Activated CD8-positive, alpha-beta memory T cell treated with anti-CD3 and anti-CD28 coated beads, Interleukin-2, amount 10 ng/mL, durations not matched to agents 7 days and 5 days (primary cell): ENCODE measurements around the gene TBX4. TPM values are rescaled to one million over a fixed set of nuclear protein-coding genes. Genes with fewer than 3 reads are reported as not detected.
A peak's percentile ranks its signal among the peaks of the same experiment; 100 is the strongest.
"Not testable (repeated sequence)": the region's sequence is repeated elsewhere in the genome, so short reads cannot be mapped to it uniquely, and the experiment has no call there.

Source experiments
- ATAC-seq: fragments of 150-1000 bp; cut with Tn5 transposase; one replicate; pipeline ENCODE4 v1.10.0; 2021; ENCODE audit warnings: moderate library complexity
- CTCF ChIA-PET: fragments of 350-600 bp; sonication (Branson Sonifier 250); formaldehyde crosslinking; loops from one replicate; lab custom pipeline; 2021; ENCODE audit warnings: antibody characterized with exemption; lab: Charles Lee
- DNase-seq: peaks from one replicate; pipeline ENCODE4 v3.0.0-alpha.2; 2020
- H3K27ac Mint-ChIP-seq: one replicate; pipeline ENCODE4 v1.8.0; 2021; ENCODE audit warnings: mild to moderate bottlenecking, mixed read lengths
- H3K27me3 Mint-ChIP-seq: one replicate; pipeline ENCODE4 v1.8.0; 2021; ENCODE audit warnings: mixed read lengths
- H3K36me3 Mint-ChIP-seq: one replicate; pipeline ENCODE4 v1.8.0; 2021; ENCODE audit warnings: mild to moderate bottlenecking, mixed read lengths
- H3K4me1 Mint-ChIP-seq: one replicate; pipeline ENCODE4 v1.8.0; 2021; ENCODE audit warnings: mixed read lengths
- H3K4me3 Mint-ChIP-seq: one replicate; pipeline ENCODE4 v1.8.0; 2021; ENCODE audit warnings: mild to moderate bottlenecking, moderate library complexity, mixed read lengths
- H3K9me3 Mint-ChIP-seq: one replicate; pipeline ENCODE4 v1.8.0; 2022; ENCODE audit warnings: low read depth, mixed read lengths
- total RNA-seq, 2 experiments: library from RNA; stranded (reverse); gene quantifications; one replicate each; pipeline ENCODE4 v1.2.3, GENCODE V29; 2021

TBX4 gene
- total RNA-seq, 2 experiments from 2014 or later = not detected

DNA sequence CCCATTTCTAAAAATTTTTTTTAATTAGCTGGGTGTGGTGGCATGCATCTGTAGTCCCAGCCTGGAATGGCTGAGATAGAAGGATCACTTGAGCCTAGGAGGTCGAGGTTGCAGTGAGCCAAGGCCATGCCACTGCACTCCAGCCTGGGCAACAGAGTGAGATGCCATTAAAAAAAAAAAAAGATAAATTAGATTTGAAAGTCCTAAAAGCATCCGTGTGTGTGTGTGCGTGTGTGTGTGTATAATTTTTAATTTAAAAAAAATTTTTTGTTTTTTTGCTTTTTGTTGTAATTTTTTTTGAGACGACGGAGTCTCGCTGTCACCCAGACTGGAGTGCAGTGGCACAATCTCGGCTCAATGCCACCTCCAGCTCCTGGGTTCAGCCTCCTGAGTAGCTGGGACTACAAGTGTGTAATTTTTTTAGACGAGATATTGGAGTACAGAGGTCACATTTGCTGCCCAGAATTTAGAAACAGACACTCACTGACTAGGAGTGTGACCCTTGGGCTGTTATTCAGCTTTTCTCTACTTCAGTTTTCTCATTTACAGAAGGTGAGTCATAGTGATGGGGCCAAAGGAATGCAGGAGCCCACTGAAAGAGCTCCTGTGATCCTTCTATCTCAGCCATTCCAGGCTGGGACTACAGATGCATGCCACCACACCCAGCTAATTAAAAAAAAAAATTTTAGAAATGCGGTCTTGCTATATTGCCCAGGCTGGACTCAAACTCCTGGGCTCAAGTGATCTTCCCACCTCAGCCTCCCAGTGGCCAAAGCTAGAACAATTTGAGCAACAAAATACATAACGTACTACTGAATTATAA, 25.5 kb upstream of the TBX4 start:
- ATAC-seq (no peak), DNase-seq (no peak)
- no peaks in the 10 kb centered on the region for H3K4me1 Mint-ChIP-seq
- peaks cover 43% of the 10 kb centered on the region for H3K27me3 Mint-ChIP-seq
- no peaks in the 10 kb centered on the region for H3K36me3 Mint-ChIP-seq
- no peak overlapping the region for H3K27ac Mint-ChIP-seq
- H3K4me3 Mint-ChIP-seq = no peak overlapping the region
- H3K9me3 Mint-ChIP-seq = no peaks in the 10 kb centered on the region
- CTCF ChIA-PET = interaction anchor here (2.6 kb wide), 1 partner anchor 14 kb away, joined by 12 read pairs; no protein-coding TSS in a partner anchor

DNA sequence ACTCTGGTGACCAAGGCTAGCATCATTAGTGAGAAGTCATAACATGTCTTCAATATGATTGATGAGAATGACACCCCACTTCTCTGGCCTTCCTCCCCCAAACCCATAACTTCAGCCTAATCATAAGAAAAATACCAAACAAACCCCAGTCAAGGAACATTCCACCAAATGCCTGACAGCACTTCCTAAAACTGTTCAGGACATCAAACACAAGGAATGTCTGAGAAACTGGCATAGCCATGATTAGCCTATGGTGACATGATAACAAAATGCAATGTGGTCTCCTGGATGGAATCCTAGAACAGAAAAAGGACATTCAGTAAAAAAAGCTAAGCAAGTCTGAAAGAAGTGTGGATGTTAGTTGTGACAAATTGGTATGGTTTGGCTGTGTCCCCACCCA, 24.7 kb upstream of the TBX4 start:
- H3K4me1 Mint-ChIP-seq = no peaks in the 10 kb centered on the region
- no peaks in the 10 kb centered on the region for H3K36me3 Mint-ChIP-seq
- H3K27ac Mint-ChIP-seq = no peak overlapping the region
- ATAC-seq = no peak
- no peak overlapping the region for H3K4me3 Mint-ChIP-seq
- peaks cover 38% of the 10 kb centered on the region for H3K27me3 Mint-ChIP-seq
- peak; percentile 31 for DNase-seq
- H3K9me3 Mint-ChIP-seq = no peaks in the 10 kb centered on the region
- CTCF ChIA-PET = interaction anchor here (2.6 kb wide), 1 partner anchor 15 kb away, joined by 12 read pairs; no protein-coding TSS in a partner anchor

- ATAC-seq (no peak), DNase-seq (no peak)
- Mint-ChIP-seq H3K36me3 (no peaks in the 10 kb centered on the region), H3K4me3 (no peak overlapping the region), H3K27me3 (peaks cover 33% of the 10 kb centered on the region), H3K9me3 (no peaks in the 10 kb centered on the region), H3K27ac (no peak overlapping the region), H3K4me1 (no peaks in the 10 kb centered on the region)
- CTCF ChIA-PET = no interaction called here
Measured at GRCh38 chr17:61429274-61429673, 22.9 kb upstream of the TBX4 start.

DNA sequence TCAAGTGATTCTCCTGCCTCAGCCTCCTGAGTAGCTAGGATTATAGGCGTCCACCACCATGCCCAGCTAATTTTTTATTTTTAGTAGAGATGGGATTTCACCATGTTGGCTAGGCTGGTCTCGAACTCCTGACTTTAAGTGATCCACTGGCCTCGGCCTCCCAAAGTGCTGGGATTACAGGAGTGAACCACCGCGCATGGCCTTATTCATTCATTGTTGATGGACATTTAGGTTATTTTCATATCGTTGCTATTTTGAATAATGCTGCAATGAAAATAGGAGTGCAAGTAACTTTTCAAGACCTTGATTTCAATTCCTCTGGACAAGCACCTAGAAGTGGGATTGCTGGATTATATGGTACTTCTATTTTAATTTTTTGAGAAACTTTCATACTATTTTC, 22.4 kb upstream of the TBX4 start:
- H3K27ac Mint-ChIP-seq, CTCF ChIA-PET, DNase-seq, ATAC-seq, H3K36me3 Mint-ChIP-seq, H3K4me1 Mint-ChIP-seq, H3K4me3 Mint-ChIP-seq, H3K9me3 Mint-ChIP-seq: not testable (repeated sequence)
- H3K27me3 Mint-ChIP-seq = peaks cover 39% of the 10 kb centered on the region

DNA sequence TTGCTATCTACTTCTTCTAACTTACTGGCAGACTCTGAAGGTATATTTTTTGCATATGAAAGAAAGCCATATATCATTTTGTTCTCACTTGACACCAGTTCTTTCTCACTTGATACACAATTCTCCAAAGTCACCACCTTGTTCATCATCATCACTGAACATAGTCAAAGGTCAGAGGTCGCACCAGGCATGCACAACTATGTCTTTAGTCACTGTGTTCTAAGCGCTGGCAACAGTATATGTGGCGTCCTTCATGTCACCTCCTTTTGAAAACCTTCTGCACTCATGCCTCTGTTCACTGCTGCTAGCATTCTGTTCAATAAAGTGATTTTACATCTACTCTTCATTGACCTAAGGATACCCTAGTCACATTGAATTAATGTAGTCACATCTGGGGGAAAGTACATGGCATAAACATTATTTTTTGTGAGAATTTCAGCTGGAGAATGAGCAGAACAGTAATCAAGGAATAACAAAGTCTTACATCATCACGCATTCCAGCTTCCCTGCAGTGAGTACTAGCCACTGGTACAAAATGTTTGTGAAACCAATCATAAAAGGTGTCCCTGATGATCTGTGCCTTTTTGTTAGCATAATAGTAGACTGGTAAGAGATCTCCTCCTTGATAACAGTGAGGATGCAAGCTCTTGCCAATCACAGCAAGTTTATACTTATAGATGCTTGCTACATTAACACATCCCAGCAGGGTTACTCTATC, 20.5 kb upstream of the TBX4 start:
- Mint-ChIP-seq H3K4me1 (no peaks in the 10 kb centered on the region), H3K27ac (no peak overlapping the region), H3K36me3 (no peaks in the 10 kb centered on the region), H3K9me3 (no peaks in the 10 kb centered on the region), H3K27me3 (peaks cover 42% of the 10 kb centered on the region), H3K4me3 (no peak overlapping the region)
- ATAC-seq (no peak), DNase-seq (no peak)
- CTCF ChIA-PET = no interaction called here

- no peak overlapping the region for H3K27ac Mint-ChIP-seq
- no peak overlapping the region for H3K4me3 Mint-ChIP-seq
- no peaks in the 10 kb centered on the region for H3K36me3 Mint-ChIP-seq
- peaks cover 51% of the 10 kb centered on the region for H3K27me3 Mint-ChIP-seq
- H3K4me1 Mint-ChIP-seq = peaks cover 12% of the 10 kb centered on the region
- CTCF ChIA-PET = interaction anchor here (1.9 kb wide), 1 partner anchor 24 kb away, joined by 6 read pairs; no protein-coding TSS in a partner anchor
- DNase-seq (no peak), ATAC-seq (no peak)
- peaks cover 7% of the 10 kb centered on the region for H3K9me3 Mint-ChIP-seq
Measured at GRCh38 chr17:61436273-61436672, 15.9 kb upstream of the TBX4 start.

DNA sequence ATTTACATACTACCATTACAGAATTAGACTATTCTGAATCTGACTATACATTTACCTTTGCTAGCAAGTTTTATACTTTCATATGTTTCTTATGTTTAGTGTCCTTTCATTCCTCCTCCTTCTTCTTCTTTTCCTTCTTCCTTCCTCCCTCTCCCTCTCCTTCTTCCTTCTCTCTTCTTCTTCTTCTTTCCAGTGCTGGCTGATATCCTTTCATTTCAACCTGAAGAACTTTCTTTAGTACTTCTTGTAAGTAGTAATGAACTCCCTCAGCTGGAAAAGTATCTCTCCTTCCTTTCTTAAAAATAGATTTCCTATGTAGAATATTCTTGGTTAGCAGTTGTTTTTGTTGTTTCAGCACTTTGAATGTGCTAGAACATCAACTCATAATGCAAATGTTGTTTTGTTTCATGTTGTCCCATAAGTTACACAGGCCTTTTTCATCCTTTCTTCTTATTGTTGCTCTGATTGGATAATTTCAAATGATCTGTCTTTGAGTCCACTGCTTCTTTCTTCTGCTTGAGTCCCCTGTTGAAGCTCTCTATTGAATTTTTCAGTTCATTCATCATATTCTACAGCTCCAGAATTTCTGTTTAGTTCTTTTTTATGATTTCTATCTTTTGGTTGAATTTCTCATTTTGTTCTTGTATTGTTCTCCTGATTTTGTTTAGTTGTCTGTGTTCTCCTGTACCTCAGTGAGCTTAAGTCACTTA, 15.1 kb upstream of the TBX4 start:
- H3K4me1 Mint-ChIP-seq = peaks cover 14% of the 10 kb centered on the region
- peaks cover 53% of the 10 kb centered on the region for H3K27me3 Mint-ChIP-seq
- ATAC-seq (no peak), DNase-seq (no peak)
- peaks cover 7% of the 10 kb centered on the region for H3K9me3 Mint-ChIP-seq
- H3K27ac Mint-ChIP-seq = no peak overlapping the region
- no peaks in the 10 kb centered on the region for H3K36me3 Mint-ChIP-seq
- CTCF ChIA-PET = interaction anchor here (1.9 kb wide), 1 partner anchor 25 kb away, joined by 6 read pairs; no protein-coding TSS in a partner anchor
- no peak overlapping the region for H3K4me3 Mint-ChIP-seq

DNA sequence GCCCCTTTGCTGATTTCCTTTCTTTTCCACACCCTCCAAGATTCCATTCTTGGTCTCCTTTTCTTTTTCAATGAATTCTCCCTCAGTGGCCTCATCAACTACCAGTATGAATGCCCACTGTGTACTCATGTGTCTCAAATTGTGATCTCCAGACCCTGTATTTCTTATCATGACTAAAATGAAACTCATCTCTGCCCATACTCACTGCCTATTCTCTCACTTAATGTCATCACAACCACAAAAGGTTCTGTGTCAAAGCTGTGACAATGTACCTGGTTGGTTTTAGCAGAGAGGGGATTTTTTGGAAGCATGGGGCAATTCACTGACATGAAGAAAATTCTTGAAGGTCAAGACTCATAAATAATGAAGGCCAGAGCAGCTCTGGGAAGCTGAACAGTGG, 11.5 kb upstream of the TBX4 start:
- DNase-seq = peak; percentile 39
- Mint-ChIP-seq H3K4me1 (peaks cover 14% of the 10 kb centered on the region), H3K27me3 (peaks cover 45% of the 10 kb centered on the region), H3K4me3 (no peak overlapping the region), H3K9me3 (peaks cover 7% of the 10 kb centered on the region), H3K27ac (no peak overlapping the region), H3K36me3 (no peaks in the 10 kb centered on the region)
- CTCF ChIA-PET = no interaction called here
- peak; percentile 60 for ATAC-seq

- H3K36me3 Mint-ChIP-seq, CTCF ChIA-PET, H3K9me3 Mint-ChIP-seq, H3K4me3 Mint-ChIP-seq, H3K27ac Mint-ChIP-seq, ATAC-seq: not testable (repeated sequence)
- peak; percentile 28 for DNase-seq
- peaks cover 14% of the 10 kb centered on the region for H3K4me1 Mint-ChIP-seq
- H3K27me3 Mint-ChIP-seq = peaks cover 48% of the 10 kb centered on the region
Measured at GRCh38 chr17:61441507-61441906, 10.7 kb upstream of the TBX4 start.

- CTCF ChIA-PET = no interaction called here
- no peak for ATAC-seq
- Mint-ChIP-seq H3K4me1 (peaks cover 14% of the 10 kb centered on the region), H3K4me3 (no peak overlapping the region), H3K27me3 (peaks cover 51% of the 10 kb centered on the region), H3K36me3 (no peaks in the 10 kb centered on the region), H3K9me3 (peaks cover 3% of the 10 kb centered on the region), H3K27ac (no peak overlapping the region)
- no peak for DNase-seq
Measured at GRCh38 chr17:61442136-61442775, 10.0 kb upstream of the TBX4 start.

DNA sequence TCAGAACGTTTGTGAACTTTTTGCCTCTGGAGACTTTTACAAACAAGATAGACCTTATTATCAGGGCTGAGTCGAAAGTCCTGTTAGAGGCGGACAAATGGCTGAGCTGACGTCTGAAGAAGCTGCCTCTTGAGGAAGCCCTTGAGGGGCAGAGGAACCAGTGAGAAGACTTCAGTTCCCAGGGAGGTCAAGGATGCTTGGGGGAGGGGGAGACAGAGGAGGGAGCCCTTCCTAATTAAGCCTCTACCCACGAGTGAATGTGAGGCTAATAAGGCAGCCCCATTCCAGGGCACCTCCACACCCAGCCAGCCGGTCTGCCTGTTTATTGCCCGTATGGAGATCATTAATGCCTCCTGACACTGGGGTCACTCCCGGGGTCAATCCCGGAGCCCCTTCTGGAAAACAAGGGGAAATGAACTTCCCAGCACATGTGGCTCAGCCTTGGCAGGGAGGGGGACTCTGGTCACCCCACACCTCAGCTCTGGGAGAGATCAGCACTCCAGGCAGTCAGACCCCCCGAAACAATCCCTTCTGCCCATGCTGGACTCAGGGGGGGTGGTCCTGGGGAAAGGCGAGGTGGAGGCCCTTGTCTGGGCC, 9.2 kb upstream of the TBX4 start:
- no peaks in the 10 kb centered on the region for H3K36me3 Mint-ChIP-seq
- H3K4me1 Mint-ChIP-seq = peaks cover 14% of the 10 kb centered on the region
- ATAC-seq = no peak
- DNase-seq = peak; percentile 26
- no peaks in the 10 kb centered on the region for H3K9me3 Mint-ChIP-seq
- peaks cover 52% of the 10 kb centered on the region for H3K27me3 Mint-ChIP-seq
- no peak overlapping the region for H3K27ac Mint-ChIP-seq
- no peak overlapping the region for H3K4me3 Mint-ChIP-seq
- CTCF ChIA-PET = no interaction called here

GRCh38 chr17:61443475-61443882, 8.7 kb upstream of the TBX4 start:
- H3K4me3 Mint-ChIP-seq = no peak overlapping the region
- DNase-seq = no peak
- no peak overlapping the region for H3K27ac Mint-ChIP-seq
- H3K9me3 Mint-ChIP-seq = no peaks in the 10 kb centered on the region
- CTCF ChIA-PET = no interaction called here
- peaks cover 14% of the 10 kb centered on the region for H3K4me1 Mint-ChIP-seq
- H3K36me3 Mint-ChIP-seq = no peaks in the 10 kb centered on the region
- ATAC-seq = no peak
- H3K27me3 Mint-ChIP-seq = peaks cover 50% of the 10 kb centered on the region
